ENCODE data around the gene NEK1. TPM values are rescaled to one million over a fixed set of nuclear protein-coding genes. Genes with fewer than 3 reads are reported as not detected.

Gene NEK1
- total and polyA plus RNA-seq, 2 experiments from 2014 or later: 9.3 to 19.5 TPM

DNA sequence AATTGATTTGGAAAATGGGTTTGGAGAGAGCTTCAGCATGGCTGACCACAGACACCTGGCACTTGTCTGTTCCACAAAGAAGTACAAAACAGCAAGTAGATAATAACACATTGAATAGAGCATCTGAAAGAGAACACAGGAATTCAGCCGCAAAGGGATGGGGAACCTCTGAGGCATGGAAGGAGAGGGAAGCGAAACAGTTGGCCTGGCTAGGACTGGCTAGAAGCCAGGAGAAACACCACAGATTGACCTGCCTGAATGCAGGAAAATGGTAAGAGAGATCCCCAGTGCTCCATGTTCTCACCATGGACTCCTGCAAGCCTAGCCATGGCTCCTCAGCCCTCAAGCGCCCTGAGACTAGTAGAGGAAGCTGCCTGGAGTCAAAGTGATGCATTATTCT is 171.9 kb downstream of the NEK1 start:
- no peak overlapping the region for H3K4me3 Mint-ChIP-seq
- Histone ChIP-seq H2AFZ (no peak overlapping the region), H3K4me2 (no peak overlapping the region), H3K36me3 (ENCODE audit: insufficient read depth) (0 out of 2 replicates have a peak, but pooled peaks cover 4% of the 10 kb centered on the region), H3K79me2 (replicated peaks; ENCODE audit: insufficient read depth) (no peaks in the 10 kb centered on the region), H4K20me1 (replicated peaks; ENCODE audit: insufficient read depth) (no peaks in the 10 kb centered on the region), H3K4me3 (no peak overlapping the region), H3F3A (replicated peaks; ENCODE audit: low read depth) (no peaks in the 10 kb centered on the region), H3K9me2 (ENCODE audit: insufficient read depth) (no peaks in the 10 kb centered on the region; the same call in 1 of the 2 replicates), H3K27me3 (ENCODE audit: insufficient read depth) (no peaks in the 10 kb centered on the region), H3K4me1 (ENCODE audit: insufficient read depth) (no peaks in the 10 kb centered on the region), H3K27ac (ENCODE audit: low read depth) (no peak overlapping the region)
- TF ChIP-seq EZH2 (IDR thresholded peaks at IDR 0.05; ENCODE audit: low read depth, unreplicated experiment) (no peak), POLR2AphosphoS5 (IDR thresholded peaks at IDR 0.05; ENCODE audit: low read depth) (no peak), NANOG (IDR thresholded peaks at IDR 0.05; ENCODE audit: borderline replicate concordance) (no peak), JUNB (IDR thresholded peaks at IDR 0.05; ENCODE audit: unreplicated experiment) (no peak), CREB1 (CRISPR knock-in tag; IDR thresholded peaks at IDR 0.05; ENCODE audit: low read depth) (no peak), ETS1 (IDR thresholded peaks at IDR 0.05) (no peak), ZNF331 (CRISPR knock-in tag; IDR thresholded peaks at IDR 0.05; ENCODE audit: low read depth) (no peak)
- TF ChIP-seq, protein P1, sequence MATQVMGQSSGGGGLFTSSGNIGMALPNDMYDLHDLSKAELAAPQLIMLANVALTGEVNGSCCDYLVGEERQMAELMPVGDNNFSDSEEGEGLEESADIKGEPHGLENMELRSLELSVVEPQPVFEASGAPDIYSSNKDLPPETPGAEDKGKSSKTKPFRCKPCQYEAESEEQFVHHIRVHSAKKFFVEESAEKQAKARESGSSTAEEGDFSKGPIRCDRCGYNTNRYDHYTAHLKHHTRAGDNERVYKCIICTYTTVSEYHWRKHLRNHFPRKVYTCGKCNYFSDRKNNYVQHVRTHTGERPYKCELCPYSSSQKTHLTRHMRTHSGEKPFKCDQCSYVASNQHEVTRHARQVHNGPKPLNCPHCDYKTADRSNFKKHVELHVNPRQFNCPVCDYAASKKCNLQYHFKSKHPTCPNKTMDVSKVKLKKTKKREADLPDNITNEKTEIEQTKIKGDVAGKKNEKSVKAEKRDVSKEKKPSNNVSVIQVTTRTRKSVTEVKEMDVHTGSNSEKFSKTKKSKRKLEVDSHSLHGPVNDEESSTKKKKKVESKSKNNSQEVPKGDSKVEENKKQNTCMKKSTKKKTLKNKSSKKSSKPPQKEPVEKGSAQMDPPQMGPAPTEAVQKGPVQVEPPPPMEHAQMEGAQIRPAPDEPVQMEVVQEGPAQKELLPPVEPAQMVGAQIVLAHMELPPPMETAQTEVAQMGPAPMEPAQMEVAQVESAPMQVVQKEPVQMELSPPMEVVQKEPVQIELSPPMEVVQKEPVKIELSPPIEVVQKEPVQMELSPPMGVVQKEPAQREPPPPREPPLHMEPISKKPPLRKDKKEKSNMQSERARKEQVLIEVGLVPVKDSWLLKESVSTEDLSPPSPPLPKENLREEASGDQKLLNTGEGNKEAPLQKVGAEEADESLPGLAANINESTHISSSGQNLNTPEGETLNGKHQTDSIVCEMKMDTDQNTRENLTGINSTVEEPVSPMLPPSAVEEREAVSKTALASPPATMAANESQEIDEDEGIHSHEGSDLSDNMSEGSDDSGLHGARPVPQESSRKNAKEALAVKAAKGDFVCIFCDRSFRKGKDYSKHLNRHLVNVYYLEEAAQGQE (IDR thresholded peaks at IDR 0.05; ENCODE audit: unreplicated experiment): no peak
- TF ChIP-seq, protein P2, sequence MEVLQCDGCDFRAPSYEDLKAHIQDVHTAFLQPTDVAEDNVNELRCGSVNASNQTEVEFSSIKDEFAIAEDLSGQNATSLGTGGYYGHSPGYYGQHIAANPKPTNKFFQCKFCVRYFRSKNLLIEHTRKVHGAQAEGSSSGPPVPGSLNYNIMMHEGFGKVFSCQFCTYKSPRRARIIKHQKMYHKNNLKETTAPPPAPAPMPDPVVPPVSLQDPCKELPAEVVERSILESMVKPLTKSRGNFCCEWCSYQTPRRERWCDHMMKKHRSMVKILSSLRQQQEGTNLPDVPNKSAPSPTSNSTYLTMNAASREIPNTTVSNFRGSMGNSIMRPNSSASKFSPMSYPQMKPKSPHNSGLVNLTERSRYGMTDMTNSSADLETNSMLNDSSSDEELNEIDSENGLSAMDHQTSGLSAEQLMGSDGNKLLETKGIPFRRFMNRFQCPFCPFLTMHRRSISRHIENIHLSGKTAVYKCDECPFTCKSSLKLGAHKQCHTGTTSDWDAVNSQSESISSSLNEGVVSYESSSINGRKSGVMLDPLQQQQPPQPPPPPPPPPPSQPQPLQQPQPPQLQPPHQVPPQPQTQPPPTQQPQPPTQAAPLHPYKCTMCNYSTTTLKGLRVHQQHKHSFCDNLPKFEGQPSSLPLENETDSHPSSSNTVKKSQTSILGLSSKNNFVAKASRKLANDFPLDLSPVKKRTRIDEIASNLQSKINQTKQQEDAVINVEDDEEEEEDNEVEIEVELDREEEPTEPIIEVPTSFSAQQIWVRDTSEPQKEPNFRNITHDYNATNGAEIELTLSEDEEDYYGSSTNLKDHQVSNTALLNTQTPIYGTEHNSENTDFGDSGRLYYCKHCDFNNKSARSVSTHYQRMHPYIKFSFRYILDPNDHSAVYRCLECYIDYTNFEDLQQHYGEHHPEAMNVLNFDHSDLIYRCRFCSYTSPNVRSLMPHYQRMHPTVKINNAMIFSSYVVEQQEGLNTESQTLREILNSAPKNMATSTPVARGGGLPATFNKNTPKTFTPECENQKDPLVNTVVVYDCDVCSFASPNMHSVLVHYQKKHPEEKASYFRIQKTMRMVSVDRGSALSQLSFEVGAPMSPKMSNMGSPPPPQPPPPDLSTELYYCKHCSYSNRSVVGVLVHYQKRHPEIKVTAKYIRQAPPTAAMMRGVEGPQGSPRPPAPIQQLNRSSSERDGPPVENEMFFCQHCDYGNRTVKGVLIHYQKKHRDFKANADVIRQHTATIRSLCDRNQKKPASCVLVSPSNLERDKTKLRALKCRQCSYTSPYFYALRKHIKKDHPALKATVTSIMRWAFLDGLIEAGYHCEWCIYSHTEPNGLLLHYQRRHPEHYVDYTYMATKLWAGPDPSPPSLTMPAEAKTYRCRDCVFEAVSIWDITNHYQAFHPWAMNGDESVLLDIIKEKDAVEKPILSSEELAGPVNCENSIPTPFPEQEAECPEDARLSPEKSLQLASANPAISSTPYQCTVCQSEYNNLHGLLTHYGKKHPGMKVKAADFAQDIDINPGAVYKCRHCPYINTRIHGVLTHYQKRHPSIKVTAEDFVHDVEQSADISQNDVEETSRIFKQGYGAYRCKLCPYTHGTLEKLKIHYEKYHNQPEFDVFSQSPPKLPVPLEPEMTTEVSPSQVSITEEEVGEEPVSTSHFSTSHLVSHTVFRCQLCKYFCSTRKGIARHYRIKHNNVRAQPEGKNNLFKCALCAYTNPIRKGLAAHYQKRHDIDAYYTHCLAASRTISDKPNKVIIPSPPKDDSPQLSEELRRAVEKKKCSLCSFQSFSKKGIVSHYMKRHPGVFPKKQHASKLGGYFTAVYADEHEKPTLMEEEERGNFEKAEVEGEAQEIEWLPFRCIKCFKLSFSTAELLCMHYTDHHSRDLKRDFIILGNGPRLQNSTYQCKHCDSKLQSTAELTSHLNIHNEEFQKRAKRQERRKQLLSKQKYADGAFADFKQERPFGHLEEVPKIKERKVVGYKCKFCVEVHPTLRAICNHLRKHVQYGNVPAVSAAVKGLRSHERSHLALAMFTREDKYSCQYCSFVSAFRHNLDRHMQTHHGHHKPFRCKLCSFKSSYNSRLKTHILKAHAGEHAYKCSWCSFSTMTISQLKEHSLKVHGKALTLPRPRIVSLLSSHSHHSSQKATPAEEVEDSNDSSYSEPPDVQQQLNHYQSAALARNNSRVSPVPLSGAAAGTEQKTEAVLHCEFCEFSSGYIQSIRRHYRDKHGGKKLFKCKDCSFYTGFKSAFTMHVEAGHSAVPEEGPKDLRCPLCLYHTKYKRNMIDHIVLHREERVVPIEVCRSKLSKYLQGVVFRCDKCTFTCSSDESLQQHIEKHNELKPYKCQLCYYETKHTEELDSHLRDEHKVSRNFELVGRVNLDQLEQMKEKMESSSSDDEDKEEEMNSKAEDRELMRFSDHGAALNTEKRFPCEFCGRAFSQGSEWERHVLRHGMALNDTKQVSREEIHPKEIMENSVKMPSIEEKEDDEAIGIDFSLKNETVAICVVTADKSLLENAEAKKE (CRISPR knock-in tag; IDR thresholded peaks at IDR 0.05): no peak
- H3K27me3 Mint-ChIP-seq (ENCODE audit: insufficient read depth, low read depth, poor library complexity): peaks cover 11% of the 10 kb centered on the region
- H3K36me3 Mint-ChIP-seq (ENCODE audit: low read depth): peaks cover 22% of the 10 kb centered on the region
- peaks cover 10% of the 10 kb centered on the region for H3K9me3 Mint-ChIP-seq
- H3K4me1 Mint-ChIP-seq: 0 out of 3 replicates have a peak, but pooled peaks cover 2% of the 10 kb centered on the region
- ATAC-seq: no peak
- no peak overlapping the region for H3K27ac Mint-ChIP-seq
- no peak for DNase-seq (ENCODE audit: low spot score)
